Esophagus muscularis mucosa (tissue), 4 donors: ENCODE measurements around the gene EFTUD2.

ENCODE experiments used
- CTCF ChIP-seq, 3 experiments: fragments of 200-600 bp in 2 of 3; fragments of 450-650 bp in 1 of 3; sonication (generic) in 2 of 3; IDR thresholded peaks; one replicate each; pipeline ENCODE4 v1.5.1; 2017 to 2019; ENCODE audit warnings: antibody characterized with exemption in 3 of 3, mild to moderate bottlenecking in 2 of 3, moderate library complexity in 1 of 3
- EP300 ChIP-seq: sonication (generic); formaldehyde crosslinking; IDR thresholded peaks from one replicate; pipeline ENCODE4 v1.6.1; 2017; ENCODE audit warnings: antibody characterized with exemption
- POLR2A ChIP-seq: fragments of 450-650 bp; IDR thresholded peaks from one replicate; pipeline ENCODE4 v1.6.1; 2017; ENCODE audit warnings: antibody characterized with exemption, moderate library complexity, mild to moderate bottlenecking, low read depth

DNA sequence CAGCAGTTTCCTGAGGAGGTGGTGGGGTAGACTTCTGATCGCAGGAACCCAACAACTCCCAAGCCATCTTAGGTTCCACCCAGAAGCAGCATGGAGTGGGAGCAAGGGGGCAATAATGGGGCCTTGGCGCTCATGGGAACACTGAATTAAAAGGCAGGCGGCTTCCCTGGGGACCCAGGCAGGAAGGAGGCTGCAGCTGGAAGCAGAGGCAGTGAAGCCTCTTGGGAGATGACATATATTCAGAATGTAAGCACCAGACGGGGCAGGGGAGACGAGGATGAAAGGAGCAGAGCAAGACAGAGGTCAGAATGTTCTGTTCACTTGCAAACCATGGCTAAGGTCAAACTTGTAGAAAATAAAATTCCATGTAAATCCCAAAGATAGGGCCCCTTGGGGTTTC lies 48.6 kb downstream of the EFTUD2 start:
- TF ChIP-seq EP300 = no peak
- TF ChIP-seq POLR2A = no peak
- no peak for TF ChIP-seq CTCF (IDR thresholded peaks at IDR 0.05)
